SKM-1 (cell line): Measurements from ENCODE around the gene KLHDC8A.
"Not testable (repeated sequence)": the region's sequence is repeated elsewhere in the genome, so short reads cannot be mapped to it uniquely, and the experiment has no call there.

Experiments
- DNase-seq: peaks from one replicate; lab custom pipeline; 2025; ENCODE audit not compliant: unreplicated experiment; lab: John Stamatoyannopoulos, UW

Gene KLHDC8A

DNA sequence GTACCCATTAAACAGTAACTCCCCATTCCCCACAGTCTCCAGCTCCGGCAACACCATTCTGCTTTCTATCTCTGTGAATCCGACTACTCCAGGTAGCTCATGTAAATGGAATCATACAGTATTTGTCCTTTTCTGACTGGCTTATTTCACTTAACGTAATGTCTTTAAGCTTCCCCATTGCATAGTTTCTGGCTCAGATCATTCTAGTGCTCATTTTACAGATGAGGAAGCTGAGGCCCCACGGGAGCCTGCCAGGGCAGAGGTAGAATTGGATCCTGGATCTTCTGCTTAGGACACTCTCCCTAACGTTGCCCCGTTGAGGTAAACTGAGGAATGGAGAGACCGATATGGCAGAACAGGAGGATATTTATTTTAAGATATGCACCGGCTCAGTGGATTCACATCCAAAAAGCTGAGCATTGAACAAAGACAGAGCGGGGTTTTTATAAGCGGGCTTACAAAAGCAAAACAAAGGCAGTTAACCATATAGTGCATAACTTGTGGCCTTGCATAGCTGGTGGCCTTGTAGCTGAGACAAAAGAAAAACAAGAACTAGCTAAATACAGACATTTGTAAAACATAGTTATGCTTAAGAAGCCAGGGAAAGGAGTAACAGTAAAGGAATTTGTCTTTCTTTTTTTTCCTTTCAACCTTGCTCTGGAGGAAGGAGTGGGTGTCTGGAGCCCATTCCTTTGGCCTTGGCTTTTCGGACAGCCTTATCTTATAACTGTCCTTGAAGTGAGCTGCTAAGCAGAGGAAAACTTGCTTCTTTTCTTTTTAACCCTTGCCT, 15.3 kb upstream of the KLHDC8A start:
- no peak for DNase-seq

DNA sequence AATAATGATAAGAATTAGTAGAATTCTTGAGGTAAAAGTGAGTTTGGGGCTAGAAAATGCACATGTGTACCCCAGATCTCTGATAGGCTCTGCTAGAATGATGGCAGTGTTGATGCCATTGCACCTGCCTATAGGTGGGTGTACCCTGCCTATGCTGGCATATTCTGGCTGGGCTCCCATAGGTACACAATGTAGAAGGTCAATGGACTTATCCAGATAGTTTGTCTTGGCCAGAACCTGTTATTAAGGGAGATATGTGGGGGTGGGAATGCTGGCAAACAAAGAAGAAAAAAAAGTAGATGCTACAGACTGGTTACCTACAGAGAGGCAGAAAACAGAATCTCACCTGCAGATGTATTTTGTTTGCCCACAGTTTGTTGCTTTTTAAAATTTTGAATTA, 14.1 kb upstream of the KLHDC8A start:
- DNase-seq: no peak

DNA sequence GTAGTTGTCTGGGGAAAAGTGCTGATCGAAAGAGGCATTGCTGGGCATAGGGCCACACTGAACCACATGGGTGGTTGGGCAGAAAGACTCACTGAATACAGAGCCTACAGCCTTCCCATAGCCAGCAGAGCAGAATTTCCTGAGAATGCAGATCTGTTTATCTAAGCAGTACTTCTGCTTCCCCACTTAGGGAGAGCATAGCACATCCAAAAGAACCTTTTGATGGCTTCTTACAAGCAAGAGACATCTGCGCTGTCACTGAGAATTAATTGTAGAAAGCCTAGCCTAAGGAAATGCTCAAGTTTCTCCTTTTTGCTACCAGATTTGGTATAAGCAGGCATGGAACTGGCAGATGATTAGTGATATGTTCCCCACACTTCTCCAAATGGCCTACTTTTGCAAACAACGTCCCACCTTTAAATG, 13.0 kb upstream of the KLHDC8A start:
- no peak for DNase-seq

GRCh38 chr1:205368478-205368877, 11.8 kb upstream of the KLHDC8A start:
- no peak for DNase-seq

- DNase-seq: no peak
Measured at GRCh38 chr1:205365945-205366463, 9.3 kb upstream of the KLHDC8A start.

GRCh38 chr1:205365086-205365485, 8.4 kb upstream of the KLHDC8A start:
- not testable (repeated sequence) for DNase-seq

DNA sequence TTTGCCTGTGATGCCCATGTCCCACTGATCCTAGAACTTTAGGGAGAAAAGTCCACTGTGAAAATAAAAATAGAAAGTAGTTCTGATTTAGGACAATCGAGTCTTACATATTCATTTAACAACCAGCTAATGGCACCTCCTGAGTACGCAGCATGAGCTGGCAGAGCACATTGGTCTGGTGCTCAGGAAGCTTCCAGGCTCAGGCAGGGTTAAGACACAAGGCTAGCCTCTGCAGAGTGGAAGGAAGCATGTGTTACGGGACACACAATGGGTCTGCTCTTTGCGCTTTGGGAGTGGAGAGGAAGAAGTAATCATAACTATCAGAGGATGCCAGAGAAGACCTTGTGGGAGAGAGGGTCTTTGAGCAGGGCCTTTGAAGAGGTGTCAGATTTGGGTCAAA, 4.2 kb upstream of the KLHDC8A start:
- DNase-seq: no peak

GRCh38 chr1:205359771-205360565, 3.2 kb upstream of the KLHDC8A start:
- no peak for DNase-seq

DNA sequence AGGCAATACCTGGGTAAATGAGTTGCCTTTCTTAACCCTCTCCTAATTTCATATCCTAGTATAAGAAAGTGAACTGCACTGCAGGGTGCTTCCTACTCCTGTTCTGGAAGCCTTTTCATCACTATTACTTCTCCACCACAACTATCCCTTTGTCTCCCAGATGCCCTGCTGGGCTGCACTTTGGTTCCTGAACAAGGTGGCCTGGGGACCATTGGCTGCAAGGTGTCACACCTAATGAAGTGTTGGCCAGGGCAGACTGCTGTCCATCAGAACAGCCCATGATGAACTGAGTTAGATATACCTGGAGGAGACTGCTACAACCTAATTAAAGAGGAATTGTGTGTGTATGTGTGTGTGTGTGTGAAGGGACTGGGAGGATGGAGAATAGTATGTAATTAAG, 1.9 kb upstream of the KLHDC8A start:
- DNase-seq: no peak

- DNase-seq: no peak
Measured at GRCh38 chr1:205357567-205357966, 845 bp upstream of the KLHDC8A start.

DNA sequence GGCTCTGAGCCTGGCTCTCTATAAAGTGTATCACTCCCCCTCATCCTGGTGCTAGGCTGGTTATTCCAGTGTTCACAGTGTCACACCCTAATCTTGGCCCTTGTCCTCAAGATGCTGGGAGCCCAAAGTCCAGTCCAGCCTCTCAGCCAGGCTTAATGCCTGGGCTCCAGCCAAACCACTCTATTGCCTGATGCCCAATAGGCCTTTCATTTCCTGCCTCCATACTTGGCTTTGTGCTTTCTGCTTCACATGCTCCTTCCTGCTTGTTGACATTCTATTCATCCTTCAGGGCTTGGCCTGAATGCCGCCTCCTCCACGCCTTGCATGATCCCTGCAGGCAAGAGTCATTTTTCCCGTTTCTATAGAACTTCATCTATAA, 1.7 kb downstream of the KLHDC8A start:
- DNase-seq: no peak

DNA sequence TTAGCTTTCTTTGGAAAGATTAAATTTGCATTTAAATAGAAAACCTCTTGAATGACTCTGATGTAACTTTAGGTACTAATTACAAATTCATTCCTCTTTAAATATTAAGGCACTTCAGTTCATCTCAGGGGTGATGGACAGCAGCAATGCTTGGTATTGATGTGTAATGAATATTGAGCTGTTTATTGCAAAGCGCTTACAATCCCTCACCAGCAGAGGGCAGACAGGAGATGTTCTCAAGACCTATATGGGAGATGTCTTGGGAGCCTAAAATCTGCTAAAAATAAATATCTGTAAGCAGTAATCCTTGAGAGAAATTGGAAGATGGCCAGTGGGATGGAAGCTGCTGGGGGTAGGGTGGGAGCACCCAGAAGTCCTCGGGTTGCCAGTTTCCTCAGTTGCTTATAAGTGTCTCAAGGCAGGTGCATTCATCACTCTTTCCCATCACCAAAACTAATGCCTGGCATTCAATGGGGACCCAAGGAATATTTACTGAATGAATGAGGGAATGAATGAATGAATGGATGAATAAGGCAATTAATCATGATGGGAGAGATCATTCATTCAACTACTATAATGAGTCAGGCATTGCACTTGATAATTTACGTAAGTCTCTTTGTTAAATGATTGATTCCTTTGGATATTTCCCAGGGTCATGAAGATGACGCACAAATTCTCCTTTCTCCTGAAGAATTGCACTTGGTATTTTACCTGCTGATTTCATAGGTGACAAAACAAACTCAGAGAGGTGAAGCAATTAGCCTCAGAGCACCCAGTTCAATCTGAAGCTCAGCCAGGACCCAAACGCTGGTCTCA, 2.3 kb downstream of the KLHDC8A start:
- peak; percentile 52 for DNase-seq

DNA sequence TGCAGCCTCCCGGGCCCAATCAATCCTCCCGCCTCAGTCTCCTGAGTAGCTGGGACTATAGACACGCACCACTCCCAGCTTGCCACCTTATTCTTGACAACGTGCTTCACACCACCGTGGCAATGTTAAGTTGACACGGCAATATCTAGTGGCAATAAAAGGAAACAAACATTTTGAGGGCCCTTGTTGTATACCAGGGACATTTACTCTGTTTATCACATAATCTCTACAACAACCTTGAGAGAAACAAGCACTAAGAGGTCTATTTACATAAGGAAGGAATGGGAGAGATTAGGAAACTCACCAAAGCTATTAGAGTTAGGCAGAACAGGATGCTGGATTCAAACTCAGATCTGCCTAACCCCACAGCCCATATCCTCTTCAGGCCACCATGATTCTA, 3.1 kb downstream of the KLHDC8A start:
- DNase-seq: no peak

- no peak for DNase-seq
Measured at GRCh38 chr1:205353191-205353590, 3.5 kb downstream of the KLHDC8A start.

DNA sequence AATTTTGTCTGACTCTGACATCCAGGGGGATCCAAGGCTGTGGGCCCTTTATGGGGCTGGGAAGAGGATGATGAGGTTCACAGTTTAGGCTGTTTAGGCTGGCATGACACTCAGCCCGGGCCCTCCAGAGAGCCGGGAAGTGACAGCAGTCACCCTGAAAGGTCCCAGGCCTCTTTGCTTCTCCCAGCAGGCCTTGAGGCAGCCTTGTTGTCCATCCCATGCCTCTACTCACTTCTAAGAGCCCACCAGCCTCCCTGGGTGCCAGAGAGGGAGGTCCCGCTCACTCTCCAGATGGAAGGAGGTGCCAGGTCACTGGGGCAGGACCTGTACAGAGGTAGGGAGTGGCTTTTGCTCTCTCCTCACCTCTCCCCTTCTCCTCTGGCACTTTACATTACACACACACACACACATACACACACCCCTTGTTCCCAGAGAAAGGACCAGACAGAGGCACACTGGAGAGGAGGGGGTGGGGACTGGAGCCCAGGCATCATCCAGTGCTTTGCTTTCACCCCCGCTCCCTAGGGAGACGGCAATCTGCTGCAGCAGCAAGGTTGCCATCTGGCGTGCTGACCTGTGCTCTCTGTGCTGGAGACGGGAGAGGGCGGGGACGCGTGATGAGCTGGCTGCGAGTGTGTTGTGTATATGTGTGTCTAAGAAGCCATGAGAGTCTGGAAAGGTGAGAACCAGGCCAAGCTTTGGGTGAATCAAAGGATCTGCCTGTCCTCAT, 4.6 kb downstream of the KLHDC8A start:
- DNase-seq: no peak

DNA sequence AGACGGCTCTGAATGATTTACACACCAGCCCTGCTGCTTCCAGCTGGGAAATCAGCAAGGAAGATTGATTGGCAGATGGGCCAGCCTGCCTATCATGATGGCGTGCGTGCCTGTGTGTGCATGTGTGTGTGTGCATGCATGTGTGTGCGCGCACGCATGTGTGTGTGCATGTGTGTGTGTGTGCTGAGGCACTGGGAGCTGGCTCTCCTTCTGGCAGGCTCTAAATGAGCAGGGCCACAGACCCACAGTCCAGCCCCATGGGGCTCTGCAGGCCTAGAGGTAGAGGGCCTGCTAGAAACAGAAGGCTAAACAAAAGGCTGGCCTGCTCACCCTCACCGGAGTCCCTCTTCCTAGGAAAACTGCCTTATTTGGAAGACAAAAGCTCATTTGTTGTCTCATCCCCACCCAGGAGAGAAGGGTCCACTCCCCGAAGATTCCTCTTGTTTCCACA, 6.0 kb downstream of the KLHDC8A start:
- no peak for DNase-seq

DNA sequence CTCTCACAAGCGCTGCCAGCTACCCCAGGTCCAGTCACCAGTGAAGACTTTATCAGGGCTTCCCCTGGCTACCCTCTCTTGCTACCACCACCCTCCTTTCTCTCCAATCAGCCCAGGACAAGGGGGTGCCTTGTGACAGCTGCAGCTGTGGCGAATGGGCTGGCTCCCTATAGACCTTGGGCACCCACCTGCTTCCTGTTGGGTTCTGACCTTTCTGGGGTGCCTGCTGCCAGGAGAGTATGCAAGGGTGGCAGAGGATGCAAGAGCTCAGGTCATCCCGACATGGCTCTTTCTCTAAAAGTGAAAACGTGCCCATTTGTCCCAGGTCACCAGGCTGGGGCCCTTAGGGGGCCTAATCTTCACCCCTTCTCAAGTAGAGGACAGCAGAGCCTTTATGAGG, 6.6 kb downstream of the KLHDC8A start:
- no peak for DNase-seq

- no peak for DNase-seq
Measured at GRCh38 chr1:205348554-205349487, 7.9 kb downstream of the KLHDC8A start.

- no peak for DNase-seq
Measured at GRCh38 chr1:205346956-205347574, 9.7 kb downstream of the KLHDC8A start.
